ENCODE measurements around the gene GAS7.

- TF ChIP-seq EP300 (IDR thresholded peaks at IDR 0.05; ENCODE audit: low read length) = no peak
- no peak for TF ChIP-seq HDAC2 (IDR thresholded peaks at IDR 0.05)
- TF ChIP-seq USF2 (CRISPR knock-in tag; IDR thresholded peaks at IDR 0.05) = no peak
- no peak for TF ChIP-seq CTCF (IDR thresholded peaks at IDR 0.05 in 2 of 3, conservative IDR thresholded peaks at IDR 0.05 in 1 of 3; ENCODE audit: insufficient read depth in 2 of 3, low read depth in 1 of 3, low read length in 3 of 3)
- no peak for TF ChIP-seq DNMT1 (IDR thresholded peaks at IDR 0.05)
- no peak for TF ChIP-seq TEAD2 (tag; IDR thresholded peaks at IDR 0.05)
- TF ChIP-seq CREB1 (IDR thresholded peaks at IDR 0.05) = no peak
- TF ChIP-seq CREB1 (CRISPR knock-in tag; IDR thresholded peaks at IDR 0.05) = no peak
- TF ChIP-seq USF1 (CRISPR knock-in tag; IDR thresholded peaks at IDR 0.05) = no peak
- TF ChIP-seq JUNB (CRISPR knock-in tag; conservative IDR thresholded peaks at IDR 0.05) = no peak
- TF ChIP-seq ZNF445 (CRISPR knock-in tag; IDR thresholded peaks at IDR 0.05; ENCODE audit: low read depth) = no peak
- no peak for TF ChIP-seq ZBTB40 (IDR thresholded peaks at IDR 0.05)
- no peak for TF ChIP-seq ZBTB40 (CRISPR knock-in tag; IDR thresholded peaks at IDR 0.05)
- no peak for TF ChIP-seq SIN3A (IDR thresholded peaks at IDR 0.05; ENCODE audit: borderline replicate concordance in 2 of 2, control insufficient read depth in 1 of 2, low read depth in 2 of 2, low read length in 2 of 2)
- no peak for TF ChIP-seq EZH2 (IDR thresholded peaks at IDR 0.05; ENCODE audit: borderline replicate concordance, low read depth, low read length)
Observed at GRCh38 chr17:10088444-10088843, 110.0 kb downstream of the GAS7 start.
